Stimulated activated CD8-positive, alpha-beta memory T cell treated with anti-CD3 and anti-CD28 coated beads, Interleukin-4, amount 100 ng/mL, for 24 hours (primary cell): ENCODE measurements around the gene EEF1E1.

ENCODE experiments used
- DNase-seq: peaks from one replicate; pipeline ENCODE4 v3.0.0-alpha.2; 2020; ENCODE audit warnings: low read depth

The EEF1E1 gene

DNA sequence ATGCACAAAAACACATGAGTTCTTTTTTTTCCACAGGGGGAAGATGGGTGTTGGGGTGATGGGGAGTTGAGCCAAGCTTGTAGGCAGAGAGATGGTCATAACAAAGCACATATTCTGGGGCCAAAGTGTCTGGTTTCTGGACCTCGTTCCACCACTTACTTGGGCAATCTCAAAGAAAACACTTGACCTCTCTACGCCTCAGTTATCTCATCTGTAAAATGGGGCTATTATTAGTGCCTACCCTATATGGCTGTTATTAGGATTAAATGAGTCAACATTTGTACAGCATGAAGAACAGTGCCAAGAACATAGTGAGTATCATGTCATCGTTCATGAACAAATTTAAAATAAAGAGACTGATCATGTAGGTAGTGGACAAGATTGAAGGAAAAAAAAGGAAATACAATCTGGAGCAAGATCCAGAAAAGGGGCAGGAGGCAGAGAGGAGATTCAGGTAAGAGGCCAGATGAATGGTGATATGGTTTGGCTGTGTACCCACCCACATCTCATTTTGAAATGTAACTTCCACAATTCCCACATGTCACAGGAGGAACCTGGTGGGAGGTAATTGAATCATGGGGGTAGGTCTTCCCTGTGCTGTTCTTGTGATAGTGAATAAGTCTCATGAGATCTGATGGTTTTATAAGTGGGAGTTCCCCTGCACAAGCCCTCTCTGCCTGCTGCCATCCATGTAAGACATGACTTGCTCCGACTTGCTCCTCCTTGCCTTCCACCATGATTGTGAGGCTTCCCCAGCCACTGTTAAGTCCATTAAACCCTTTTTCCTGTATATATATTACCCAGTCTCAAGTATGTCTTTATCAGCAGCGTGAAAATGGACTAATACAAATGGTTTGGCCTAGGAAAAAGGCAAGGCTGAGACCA, 14.2 kb downstream of the EEF1E1 start:
- DNase-seq: no peak

DNA sequence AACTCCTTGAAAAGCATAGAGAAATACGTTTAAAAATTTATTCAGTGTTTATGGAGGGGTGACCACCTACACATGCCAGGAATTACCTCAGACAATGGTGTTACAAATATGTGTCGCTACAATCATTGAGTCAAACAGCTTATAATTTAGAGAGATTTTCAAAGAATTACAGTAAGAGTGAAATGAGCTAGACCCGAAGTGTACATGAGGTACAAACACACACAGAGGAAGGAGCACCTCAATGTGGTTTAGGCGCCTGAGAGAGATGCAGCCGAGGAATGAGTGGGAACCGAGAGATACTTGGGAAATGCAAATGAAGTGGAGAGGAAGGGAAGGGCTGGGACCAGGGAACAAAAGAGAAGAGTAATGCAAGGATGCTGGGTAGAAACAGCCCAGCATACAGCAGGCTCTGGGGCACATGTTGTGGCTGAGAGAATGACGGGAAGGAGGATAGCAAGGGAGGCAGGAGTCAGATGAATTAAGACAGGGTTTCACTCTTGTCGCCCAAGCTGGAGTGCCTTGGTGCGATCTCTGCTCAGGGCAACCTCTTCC, 15.5 kb downstream of the EEF1E1 start:
- DNase-seq: no peak

DNA sequence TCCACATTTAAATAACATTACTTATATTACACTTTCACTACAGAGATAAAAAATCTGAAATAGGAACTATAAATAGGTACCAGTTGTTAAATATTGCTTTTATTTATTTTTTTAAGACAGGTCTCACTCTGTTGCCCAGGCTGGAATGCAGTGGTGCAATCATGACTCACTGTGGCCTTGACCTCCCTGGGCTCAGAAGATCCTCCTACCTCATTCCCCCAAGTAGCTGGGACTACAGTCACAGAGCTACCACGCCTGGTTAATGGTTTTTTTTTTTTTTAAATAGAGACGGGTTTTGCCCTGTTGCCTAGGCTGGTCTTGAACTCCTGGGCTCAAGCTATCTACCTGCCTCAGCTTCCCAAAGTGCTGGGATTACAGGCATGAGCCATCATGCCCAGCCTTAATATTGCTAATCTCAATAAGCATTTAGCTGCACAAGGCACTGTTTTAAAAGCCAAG, 17.3 kb downstream of the EEF1E1 start:
- DNase-seq: no peak

DNA sequence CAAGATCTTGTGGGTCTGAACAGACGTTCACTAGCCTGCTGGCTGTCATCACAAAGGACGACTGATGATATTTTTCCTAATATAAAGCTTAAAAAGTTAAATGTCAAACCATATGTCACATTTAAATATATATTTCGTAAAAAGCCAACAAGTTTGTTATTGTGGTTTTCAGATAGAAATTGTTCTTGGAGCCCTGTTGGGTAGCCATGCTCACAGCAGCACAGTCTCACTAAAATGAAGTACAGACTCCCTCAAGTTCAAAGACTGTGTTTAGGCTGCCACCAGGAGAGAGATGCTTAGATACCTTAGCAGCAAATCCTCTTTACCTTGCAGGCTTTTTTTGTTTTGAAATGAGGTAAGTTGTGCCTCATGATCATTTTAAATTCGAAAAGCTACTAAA, 17.8 kb downstream of the EEF1E1 start:
- no peak for DNase-seq

DNA sequence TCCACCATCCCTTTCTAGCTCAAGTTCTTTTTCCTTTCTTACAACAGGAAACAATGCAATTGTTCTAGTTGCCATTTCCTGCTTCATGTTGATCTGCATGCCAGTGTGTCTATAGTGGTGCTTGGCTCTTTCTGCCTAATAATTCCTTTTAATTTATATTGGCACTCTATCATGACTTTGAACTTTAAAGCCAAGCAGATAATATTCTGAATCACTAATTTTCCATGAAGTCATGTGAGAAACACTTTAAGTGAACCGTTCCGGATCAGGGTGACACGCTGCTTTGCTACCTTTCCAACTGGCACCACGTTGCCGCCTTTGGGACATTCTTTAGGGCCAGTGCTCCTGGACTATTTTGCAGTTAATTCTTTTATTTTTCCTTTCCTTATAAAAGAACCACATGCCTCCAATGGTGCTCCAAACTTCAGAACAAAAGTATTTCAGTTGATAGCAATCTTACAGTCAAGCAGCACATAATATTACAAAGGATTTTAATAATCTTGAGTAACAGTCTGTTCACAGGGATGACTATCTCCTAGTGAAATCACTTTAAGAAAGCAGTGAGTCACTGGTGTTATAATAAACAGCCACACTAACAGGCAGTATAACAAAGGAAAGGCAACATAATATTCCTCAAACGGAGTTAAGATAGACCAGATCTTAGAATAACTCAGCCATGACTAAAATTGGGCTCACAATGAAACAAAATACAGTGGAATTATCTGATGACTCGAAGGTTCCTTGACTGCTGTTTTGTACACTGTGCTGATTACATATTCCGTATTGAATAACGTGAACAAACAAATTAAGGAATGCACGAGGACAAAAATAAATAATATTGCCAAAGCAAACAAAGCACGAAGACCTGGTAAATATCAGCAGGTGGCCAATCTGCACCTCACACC, 19.1 kb downstream of the EEF1E1 start:
- DNase-seq: no peak

DNA sequence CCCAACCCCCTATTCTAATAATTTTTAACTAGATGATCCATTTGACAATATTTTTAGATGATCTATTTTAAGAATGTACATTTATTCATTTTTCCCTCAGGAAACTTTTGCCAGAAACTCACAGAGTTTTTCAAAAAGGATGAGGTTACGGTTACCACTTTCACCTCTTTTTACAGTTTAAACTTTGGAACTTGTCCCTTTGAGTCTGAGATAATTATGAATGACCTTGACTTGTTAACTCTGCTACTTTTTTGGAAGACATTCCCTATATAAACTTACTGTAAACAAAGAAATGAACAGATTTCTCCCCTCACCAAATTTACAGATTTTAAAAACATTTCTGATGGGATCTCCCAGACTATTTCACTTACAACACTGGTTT, 19.8 kb downstream of the EEF1E1 start:
- no peak for DNase-seq

DNA sequence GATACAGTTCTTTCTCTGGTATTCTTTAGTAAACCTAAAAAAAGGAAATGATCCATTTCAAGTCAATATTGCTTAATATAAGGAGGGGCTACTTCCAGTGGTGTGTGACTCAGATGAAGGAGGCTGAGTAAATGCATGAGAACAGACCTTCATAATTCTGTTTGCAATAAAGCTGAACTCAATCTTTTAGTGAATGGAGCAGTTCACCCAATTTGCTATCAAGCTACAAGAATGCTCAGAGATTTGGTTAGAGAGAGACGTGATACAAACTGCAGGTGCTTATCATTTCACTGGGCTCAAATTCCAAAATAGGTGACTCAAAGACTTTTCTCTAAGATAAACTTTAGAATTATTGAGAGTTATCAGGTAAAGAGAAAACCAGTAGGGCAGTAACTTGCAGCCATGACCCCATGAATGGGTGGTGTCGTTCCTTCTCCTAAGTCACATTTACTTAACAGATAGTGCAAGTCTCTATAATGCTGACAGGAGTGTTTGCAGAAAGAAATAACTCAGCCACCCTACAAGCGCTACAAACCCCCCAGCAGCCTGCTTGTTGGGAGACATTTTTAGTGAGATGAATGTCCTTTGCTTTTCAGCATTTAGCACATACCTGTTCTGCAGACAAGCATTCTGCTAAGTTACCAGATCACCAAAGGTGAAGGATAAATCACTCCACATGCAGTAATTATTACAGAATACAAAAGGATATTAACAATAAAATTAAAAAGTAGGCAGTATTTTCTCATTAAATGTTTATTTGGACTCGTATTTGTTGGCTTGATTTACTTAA, 21.8 kb downstream of the EEF1E1 start:
- no peak for DNase-seq

DNA sequence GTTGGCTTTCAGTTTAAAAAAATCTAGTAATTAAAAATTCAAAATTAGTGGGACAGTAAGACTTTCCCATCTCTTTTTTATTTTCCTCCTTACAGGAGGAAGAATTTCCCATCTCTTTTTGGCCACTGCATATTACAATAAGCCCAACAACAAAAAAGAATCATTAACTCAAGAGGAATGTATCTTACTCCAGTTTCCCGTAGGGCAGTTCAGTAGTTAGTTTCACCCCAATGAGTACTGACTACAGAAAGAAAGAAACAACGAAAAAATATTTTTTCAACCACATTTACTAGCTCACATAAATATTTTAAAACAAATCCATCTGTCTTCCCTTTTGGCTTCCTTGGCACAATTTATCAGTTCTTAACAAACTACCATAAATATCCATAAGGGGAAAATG, 23.2 kb downstream of the EEF1E1 start:
- no peak for DNase-seq

DNA sequence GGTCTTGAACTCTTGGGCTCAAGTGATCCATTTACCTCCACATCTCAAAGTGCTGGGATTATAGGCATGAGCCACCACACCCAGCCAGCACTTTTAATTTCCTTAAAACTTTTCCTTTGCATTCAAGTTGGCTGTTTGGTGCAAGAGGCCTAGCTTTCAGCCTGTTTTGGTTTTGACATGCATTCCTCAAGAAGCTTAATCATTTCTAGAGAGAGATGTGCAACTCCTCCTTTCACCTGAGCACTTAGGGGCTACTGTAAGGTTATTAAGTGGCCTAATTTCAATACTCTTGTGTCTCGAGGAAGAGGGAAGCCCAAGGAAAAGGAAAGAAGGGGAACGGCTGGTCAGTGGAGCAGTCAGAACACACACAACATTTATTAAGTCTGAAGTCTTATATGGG, 24.4 kb downstream of the EEF1E1 start:
- no peak for DNase-seq

DNA sequence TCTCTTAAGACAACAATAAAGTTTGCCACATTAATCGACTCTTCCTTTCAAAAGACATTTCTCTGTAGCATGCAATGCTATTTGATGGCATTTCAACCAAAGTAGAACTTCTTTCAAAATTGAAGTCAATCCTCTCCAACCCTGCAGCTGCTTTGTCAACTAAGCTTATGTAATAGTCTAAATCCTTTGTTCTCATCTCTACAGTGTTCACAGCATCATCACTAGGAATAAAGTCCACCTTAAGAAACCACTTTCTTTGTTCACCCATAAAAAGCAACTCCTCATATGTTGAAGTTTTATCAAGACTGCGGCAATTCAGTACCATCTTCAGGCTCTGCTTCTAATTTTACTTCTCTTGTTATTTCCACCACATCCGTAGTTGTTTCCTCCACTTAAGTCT, 26.6 kb downstream of the EEF1E1 start:
- DNase-seq: no peak

DNA sequence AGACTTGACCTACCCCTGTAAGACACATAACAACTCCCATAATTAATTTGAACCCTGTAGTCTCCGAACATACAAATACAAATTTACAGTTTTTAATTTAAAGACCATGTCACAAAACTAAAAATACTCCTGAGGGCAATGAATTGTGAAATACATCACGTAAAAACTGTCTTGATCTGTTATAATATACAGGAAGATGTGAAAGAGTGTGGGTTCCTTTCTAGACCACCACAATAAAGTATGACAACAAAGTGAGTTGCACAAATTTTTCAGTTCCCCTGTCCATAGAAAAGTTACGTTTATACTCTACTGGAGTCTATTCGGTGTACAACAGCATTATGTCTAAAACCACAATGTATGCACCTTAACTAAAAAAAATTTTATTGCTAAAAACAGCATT, 27.2 kb downstream of the EEF1E1 start:
- no peak for DNase-seq

DNA sequence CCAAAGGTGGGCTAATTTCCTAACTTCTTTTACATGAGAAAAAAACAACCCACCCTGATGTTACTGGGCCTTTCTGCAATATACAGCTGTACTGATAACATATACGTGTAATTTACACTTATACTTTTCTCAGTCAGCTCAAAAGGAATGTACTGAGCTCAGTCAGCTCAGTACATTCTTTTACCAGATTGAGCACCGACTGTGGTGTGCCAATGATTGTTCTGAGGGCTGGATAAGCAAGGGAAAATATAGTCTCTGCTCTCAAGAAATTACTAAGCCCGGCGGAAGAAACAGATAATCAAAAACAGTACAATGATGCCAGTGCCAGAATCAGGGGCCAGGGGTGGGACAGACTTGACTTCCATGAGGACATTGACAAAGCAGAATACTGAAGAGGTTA, 28.1 kb downstream of the EEF1E1 start:
- DNase-seq: no peak

DNA sequence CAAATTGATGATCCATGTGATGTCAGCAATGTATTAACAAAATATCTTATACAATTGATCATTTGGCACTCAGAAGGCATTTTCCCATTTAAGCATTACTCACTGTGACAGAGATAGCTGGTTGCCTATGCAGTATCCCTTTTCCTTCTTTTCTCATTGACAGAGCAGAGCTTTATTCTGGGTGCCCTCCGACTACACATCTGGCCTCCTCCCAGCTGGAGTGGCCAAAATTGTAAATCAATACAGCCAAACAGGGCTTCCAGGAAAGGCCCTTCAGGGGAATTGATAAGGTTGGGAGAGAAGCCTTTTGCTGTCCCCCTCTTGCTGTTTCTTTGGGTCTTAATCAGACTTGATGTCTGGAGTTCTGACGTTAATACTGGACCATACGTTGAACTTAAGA, 28.6 kb downstream of the EEF1E1 start:
- DNase-seq: no peak

DNA sequence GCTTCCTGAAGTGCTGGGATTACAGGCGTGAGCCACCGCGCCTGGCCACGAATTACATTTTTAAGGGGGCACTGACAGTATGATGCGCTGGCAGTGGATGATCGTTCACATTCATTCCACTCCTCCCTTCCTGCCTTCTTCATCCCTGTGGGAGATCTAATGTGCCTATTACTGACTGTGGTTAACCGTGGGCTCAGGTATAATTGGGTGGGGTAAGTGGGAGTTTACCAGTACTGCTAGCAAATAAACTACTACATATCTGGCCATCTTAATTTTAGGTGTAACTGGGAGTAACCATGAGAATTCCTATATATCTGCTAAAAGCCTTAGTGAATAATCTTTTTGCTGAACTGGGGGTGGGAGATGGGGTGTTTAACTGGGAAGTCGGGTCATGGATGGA, 31.6 kb downstream of the EEF1E1 start:
- DNase-seq: no peak

DNA sequence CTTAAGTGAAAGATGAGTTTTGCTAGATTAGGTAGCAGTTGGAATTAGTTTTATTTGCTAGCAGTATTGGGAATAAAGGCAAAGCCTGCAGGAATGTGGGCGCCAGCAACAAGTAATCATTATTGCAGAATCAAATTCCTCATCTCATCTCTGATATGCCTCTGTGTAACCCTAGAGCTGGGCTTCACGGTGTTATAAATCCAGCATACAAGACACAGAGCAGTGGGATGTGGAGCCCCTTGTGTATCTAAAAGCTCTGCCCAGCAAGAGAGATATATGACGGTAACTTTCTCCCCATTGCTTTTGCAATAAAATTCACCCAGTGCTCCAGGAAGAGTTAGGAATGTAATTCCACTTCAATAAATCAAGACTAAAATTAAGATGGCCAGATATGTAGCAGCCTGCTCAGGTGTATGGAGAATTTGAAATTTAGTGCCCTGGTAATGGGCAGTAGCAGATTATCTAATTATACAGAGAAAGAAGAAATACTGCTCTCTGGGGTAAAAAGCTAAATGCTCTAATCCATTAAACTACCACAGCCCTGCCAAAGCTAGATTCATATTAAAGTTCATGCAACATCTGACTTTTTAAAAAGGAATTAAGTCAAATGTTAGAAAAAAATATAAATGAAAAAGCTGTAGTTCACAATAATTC, 32.6 kb downstream of the EEF1E1 start:
- DNase-seq: no peak

DNA sequence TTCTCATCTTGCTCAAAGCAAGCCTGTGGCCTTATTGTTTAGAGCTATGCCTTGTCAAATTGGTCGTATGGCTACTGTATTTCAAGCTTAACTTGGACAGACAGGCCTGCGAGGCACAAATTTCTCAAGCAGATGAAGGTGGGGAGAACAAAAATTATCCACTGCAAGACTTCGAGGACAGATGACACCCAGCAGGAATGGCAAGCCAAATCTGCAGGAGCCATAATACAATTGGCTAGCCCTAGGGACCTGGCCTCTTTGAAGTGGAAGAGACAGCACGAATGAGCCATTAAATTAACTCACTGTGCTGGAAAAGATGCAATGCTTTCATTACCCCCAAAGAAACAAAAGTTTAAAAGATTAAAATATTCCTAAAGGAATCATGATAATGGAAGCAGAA, 33.2 kb downstream of the EEF1E1 start:
- DNase-seq: no peak

DNA sequence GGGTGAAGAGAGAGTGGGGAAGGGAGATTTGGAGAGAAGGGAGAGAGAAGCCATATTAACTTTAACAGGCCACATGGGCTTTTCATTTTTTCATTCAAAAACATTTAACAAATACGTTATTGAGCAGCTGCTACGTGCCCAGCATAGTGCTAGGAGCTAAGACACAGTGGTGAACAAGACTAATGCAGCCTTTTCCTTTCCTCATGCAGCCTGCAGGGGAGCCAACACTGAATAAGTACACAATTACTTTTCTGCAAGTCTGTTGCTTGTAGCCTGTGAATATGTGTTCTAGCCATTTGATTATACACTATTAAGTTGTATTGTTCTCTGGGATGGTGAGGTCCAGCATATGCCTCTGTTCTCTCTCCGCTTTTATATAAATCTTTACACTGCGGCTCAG, 36.2 kb downstream of the EEF1E1 start:
- DNase-seq: no peak

DNA sequence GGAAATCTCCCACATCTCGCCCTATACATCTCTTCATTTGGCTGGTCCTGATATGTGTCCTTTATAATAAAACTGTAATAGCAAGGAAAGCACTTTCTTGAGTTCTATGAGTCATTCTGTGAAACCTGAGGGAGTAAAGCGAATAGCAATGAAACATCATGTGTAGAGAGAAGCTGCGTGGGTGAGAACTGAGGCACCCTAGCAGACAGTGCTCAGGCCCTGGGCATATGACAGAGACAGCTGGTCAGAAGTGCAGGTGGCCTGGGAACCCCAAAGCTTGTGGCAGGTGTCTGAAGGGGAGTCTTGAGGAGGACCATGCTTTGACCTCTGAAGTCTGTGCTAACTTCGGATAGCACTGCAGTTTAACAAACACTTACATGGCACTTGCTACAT, 36.8 kb downstream of the EEF1E1 start:
- DNase-seq: no peak

DNA sequence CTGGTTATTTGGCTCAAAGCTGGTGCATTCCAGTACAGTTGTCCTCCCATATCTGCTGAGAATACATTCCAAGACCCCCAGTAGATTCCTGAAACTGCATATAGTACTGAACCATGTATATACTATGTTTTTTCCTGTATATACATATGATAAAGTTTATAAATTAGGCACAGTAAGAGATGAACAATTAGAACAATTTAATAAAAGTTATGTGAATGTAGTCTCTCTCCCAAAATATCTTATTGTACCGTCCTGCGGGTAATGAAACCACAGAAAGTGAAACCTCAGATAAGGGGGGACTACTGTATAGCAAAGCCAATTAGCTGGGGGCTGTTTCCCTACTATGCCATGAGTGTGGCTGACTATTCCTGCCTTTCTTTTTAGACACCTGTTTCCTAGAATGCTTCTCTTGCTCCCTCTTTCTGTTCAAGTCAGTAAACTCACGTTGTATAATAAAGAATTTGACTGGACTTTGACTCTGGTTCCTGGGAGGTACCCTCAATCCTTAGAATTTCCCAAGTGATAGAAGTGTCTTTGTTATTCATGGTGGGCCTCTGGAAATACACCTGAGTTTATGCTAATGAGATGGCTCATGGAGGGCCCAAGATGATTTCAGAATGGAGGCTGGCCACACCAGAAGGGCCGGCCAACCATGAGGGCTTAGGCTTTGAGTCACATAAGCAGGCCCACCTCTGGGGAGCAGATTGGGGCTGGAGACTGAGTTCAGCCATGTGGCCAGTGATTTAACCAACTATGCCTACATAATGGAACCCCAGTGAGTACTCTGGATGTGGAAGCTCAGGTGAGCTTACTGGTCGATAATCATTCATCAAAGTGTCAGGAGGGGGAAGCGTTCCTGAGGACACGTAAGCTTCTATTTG, 37.5 kb downstream of the EEF1E1 start:
- no peak for DNase-seq
